ENCODE results near the gene PRDM5.

GRCh38 chr4:120929847-120930246 is 7.3 kb upstream of the PRDM5 start:
- no peak for TF ChIP-seq CTCF (optimal IDR thresholded peaks at IDR 0.05 in 1 of 3, IDR thresholded peaks at IDR 0.05 in 1 of 3, conservative IDR thresholded peaks at IDR 0.05 in 1 of 3; ENCODE audit: extremely low read depth in 1 of 3, insufficient read depth in 2 of 3, low read length in 3 of 3)
- TF ChIP-seq EZH2 (IDR thresholded peaks at IDR 0.05; ENCODE audit: low read length), result no peak

All from keratinocyte (primary cell).